Liver (tissue), 9 donors: ENCODE data around the gene C20orf173. TPM values are rescaled to one million over a fixed set of nuclear protein-coding genes. Genes with fewer than 3 reads are reported as not detected.

Experiments used
- DNase-seq: peaks from one replicate; pipeline ENCODE4 v3.0.0-alpha.2; 2017; ENCODE audit warnings: low spot score
- H3K27ac ChIP-seq, 2 donors: one replicate each; pipeline ENCODE4 v1.7.0; 2013; ENCODE audit warnings: inconsistent platforms in 2 of 2, low read length in 2 of 2, control low read depth in 1 of 2, low read depth in 1 of 2, mild to moderate bottlenecking in 1 of 2
- H3K27me3 ChIP-seq, 4 donors: one replicate each; pipeline versions ENCODE4 v1.6.1 to v1.7.0; 2013; ENCODE audit warnings: low read length in 3 of 4, inconsistent platforms in 1 of 4, mild to moderate bottlenecking in 1 of 4, moderate library complexity in 1 of 4; ENCODE audit not compliant: control insufficient read depth in 4 of 4, insufficient read depth in 4 of 4
- H3K36me3 ChIP-seq, 4 donors: one replicate each; pipeline versions ENCODE4 v1.6.1 to v1.7.0; 2013; ENCODE audit warnings: low read length in 3 of 4, mild to moderate bottlenecking in 3 of 4, low read depth in 1 of 4, moderate library complexity in 1 of 4; ENCODE audit not compliant: control insufficient read depth in 4 of 4, insufficient read depth in 3 of 4
- H3K4me1 ChIP-seq, 4 donors: one replicate each; pipeline versions ENCODE4 v1.6.1 to v1.7.0; 2013; ENCODE audit warnings: low read length in 3 of 4, mild to moderate bottlenecking in 3 of 4, moderate library complexity in 1 of 4; ENCODE audit not compliant: control insufficient read depth in 4 of 4, insufficient read depth in 4 of 4
- H3K4me3 ChIP-seq, 3 donors: one replicate each; pipeline versions ENCODE4 v1.6.1 to v1.7.0; 2013; ENCODE audit warnings: low read length in 3 of 3, control low read depth in 1 of 3, low read depth in 1 of 3, mild to moderate bottlenecking in 1 of 3
- H3K9ac ChIP-seq, 2 donors: one replicate each; pipeline ENCODE4 v1.7.0; 2013; ENCODE audit warnings: low read length in 2 of 2, mild to moderate bottlenecking in 2 of 2, moderate library complexity in 2 of 2, control low read depth in 1 of 2, low read depth in 1 of 2
- H3K9me3 ChIP-seq, 4 donors: one replicate each; pipeline versions ENCODE4 v1.6.1 to v1.7.0; 2013; ENCODE audit warnings: low read length in 3 of 4; ENCODE audit not compliant: control insufficient read depth in 4 of 4
- ATF3 ChIP-seq: IDR thresholded peaks from 2 replicates; pipeline ENCODE4 v1.6.1; 2016; ENCODE audit warnings: antibody characterized with exemption
- CTCF ChIP-seq: fragments of 150-350 bp; IDR thresholded peaks from 2 replicates; pipeline ENCODE4 v1.5.1; 2017; ENCODE audit warnings: improper control_type of control experiment, low read depth, low read length; ENCODE audit not compliant: missing input control
- EGR1 ChIP-seq, 2 donors: IDR thresholded peaks; 2 replicates each; pipeline ENCODE4 v1.6.1; 2016 to 2018; ENCODE audit warnings: antibody characterized with exemption in 2 of 2, low read depth in 2 of 2
- FOXA1 ChIP-seq: IDR thresholded peaks from 2 replicates; pipeline ENCODE4 v1.6.1; 2016; ENCODE audit warnings: antibody characterized with exemption
- FOXA2 ChIP-seq: IDR thresholded peaks from 2 replicates; pipeline ENCODE4 v1.6.1; 2016; ENCODE audit warnings: antibody characterized with exemption
- GABPA ChIP-seq, 2 donors: IDR thresholded peaks in 1 of 2; conservative IDR thresholded peaks in 1 of 2; 2 replicates each; pipeline ENCODE4 v1.6.1; 2016; ENCODE audit warnings: antibody characterized with exemption in 2 of 2, mild to moderate bottlenecking in 1 of 2, moderate library complexity in 1 of 2
- HNF4A ChIP-seq, 2 donors: conservative IDR thresholded peaks; 2 replicates each; pipeline ENCODE4 v1.6.1; 2016; ENCODE audit warnings: antibody characterized with exemption in 2 of 2, mild to moderate bottlenecking in 2 of 2
- HNF4G ChIP-seq: IDR thresholded peaks from 2 replicates; pipeline ENCODE4 v1.6.1; 2016; ENCODE audit warnings: antibody characterized with exemption
- JUND ChIP-seq, 2 donors: IDR thresholded peaks; 2 replicates each; pipeline ENCODE4 v1.6.1; 2016; ENCODE audit warnings: antibody characterized with exemption in 2 of 2
- MAX ChIP-seq: IDR thresholded peaks from 2 replicates; pipeline ENCODE4 v1.6.1; 2016; ENCODE audit warnings: antibody characterized with exemption
- NR2F2 ChIP-seq: IDR thresholded peaks from 2 replicates; pipeline ENCODE4 v1.6.1; 2016; ENCODE audit warnings: antibody characterized with exemption
- RAD21 ChIP-seq, 2 donors: IDR thresholded peaks; 2 replicates each; pipeline ENCODE4 v1.6.1; 2016; ENCODE audit warnings: antibody characterized with exemption in 2 of 2, mild to moderate bottlenecking in 2 of 2
- REST ChIP-seq: IDR thresholded peaks from 2 replicates; pipeline ENCODE4 v1.6.1; 2016; ENCODE audit warnings: antibody characterized with exemption, mild to moderate bottlenecking
- RXRA ChIP-seq, 2 donors: IDR thresholded peaks; 2 replicates each; pipeline ENCODE4 v1.6.1; 2017 to 2018; ENCODE audit warnings: antibody characterized with exemption in 2 of 2, mild to moderate bottlenecking in 1 of 2
- SP1 ChIP-seq: IDR thresholded peaks from 2 replicates; pipeline ENCODE4 v1.6.1; 2018; ENCODE audit warnings: antibody characterized with exemption, mild to moderate bottlenecking
- TAF1 ChIP-seq: conservative IDR thresholded peaks from 2 replicates; pipeline ENCODE4 v1.6.1; 2016; ENCODE audit warnings: antibody characterized with exemption, mild to moderate bottlenecking
- YY1 ChIP-seq: IDR thresholded peaks from 2 replicates; pipeline ENCODE4 v1.6.1; 2016; ENCODE audit warnings: antibody characterized with exemption, mild to moderate bottlenecking
- ZBTB33 ChIP-seq: IDR thresholded peaks from 2 replicates; pipeline ENCODE4 v1.6.1; 2016; ENCODE audit warnings: antibody characterized with exemption
- WGBS: extraction: QIAGEN DNeasy Blood & Tissue Kit; methylation state at CpG from one replicate; pipeline ENCODE4 v1.1.7; 2013; 5-methylcytosine and 5-hydroxymethylcytosine counted together
- polyA plus RNA-seq, 2 donors: library from polyadenylated mRNA; stranded (reverse) in 1 of 2; unstranded in 1 of 2; fragments of 200-250 nt in 1 of 2; fragments of >200 nt in 1 of 2; fragmentation: Nextera tagmentation in 1 of 2; extraction: Ambion mirVana in 1 of 2; gene quantifications; one replicate each; pipeline versions ENCODE4 v1.2.1 to v1.2.3, GENCODE V29; 2013 to 2015
- total RNA-seq, 2 donors: library from RNA; depleted of rRNA; stranded (reverse); fragments of >200 nt; gene quantifications; one replicate each; pipeline ENCODE4 v1.2.3, GENCODE V29; 2014
- donor health status: healthy.
- donor health status: healthy.
- donor health status: healthy.
- donor health status: healthy.
- donor health status: healthy.

C20orf173 gene
- total and polyA plus RNA-seq, 4 donors = not detected

GRCh38 chr20:35539756-35540212 is 10.3 kb upstream of the C20orf173 start:
- DNase-seq = peak; percentile 58
- Histone ChIP-seq H3K27ac (no peak overlapping the region), H3K9ac (no peak overlapping the region), H3K4me1 (peaks cover 2 to 11% (median 9%) of the 10 kb centered on the region in 4 donors), H3K9me3 (no peaks in the 10 kb centered on the region), H3K36me3 (peaks cover 0 to 4% (median 0%) of the 10 kb centered on the region in 4 donors), H3K4me3 (no peak overlapping the region), H3K27me3 (no peaks in the 10 kb centered on the region)
- TF ChIP-seq FOXA1 (no peak), HNF4A (conservative IDR thresholded peaks at IDR 0.05) (no peak), RAD21 (IDR thresholded peaks at IDR 0.05) (no peak), HNF4G (no peak), NR2F2 (no peak), FOXA2 (no peak)
- WGBS = 64% methylated on average over 11 of the region's 11 CpGs

- H3K27me3 ChIP-seq = no peaks in the 10 kb centered on the region
- WGBS = 92% methylated on average over 12 of the region's 12 CpGs
- TF ChIP-seq EGR1 (IDR thresholded peaks at IDR 0.05; ENCODE audit: low read depth in 2 of 2) = no peak
- TF ChIP-seq SP1 = no peak
- no peak for TF ChIP-seq RXRA (IDR thresholded peaks at IDR 0.05)
- no peak for TF ChIP-seq MAX
- TF ChIP-seq ZBTB33 = no peak
- no peak for TF ChIP-seq YY1
- TF ChIP-seq CTCF = no peak
- TF ChIP-seq FOXA2 = no peak
- no peak for TF ChIP-seq FOXA1
- no peak for TF ChIP-seq TAF1
- TF ChIP-seq HNF4G = no peak
- TF ChIP-seq NR2F2 = no peak
- TF ChIP-seq JUND (IDR thresholded peaks at IDR 0.05) = no peak
- no peak for TF ChIP-seq GABPA (IDR thresholded peaks at IDR 0.05 in 1 of 2, conservative IDR thresholded peaks at IDR 0.05 in 1 of 2)
- no peak for TF ChIP-seq ATF3
- TF ChIP-seq REST = no peak
- TF ChIP-seq RAD21 (IDR thresholded peaks at IDR 0.05) = no peak
- H3K4me1 ChIP-seq = no peaks in the 10 kb centered on the region
- H3K9ac ChIP-seq = no peak overlapping the region
- DNase-seq = no peak
- H3K36me3 ChIP-seq = no peaks in the 10 kb centered on the region
- H3K9me3 ChIP-seq = no peaks in the 10 kb centered on the region
- H3K27ac ChIP-seq = no peak overlapping the region
- H3K4me3 ChIP-seq = no peak overlapping the region
Observed at GRCh38 chr20:35527122-35527769, 2.2 kb downstream of the C20orf173 start.
